NCI-H2196 treated with DMSO at 0.1 percent for 48 hours (cell line): Measurements from ENCODE around the gene GLB1L3.

Experiments used
- DNase-seq: peaks from one replicate; lab custom pipeline; 2025; ENCODE audit not compliant: unreplicated experiment; lab: John Stamatoyannopoulos, UW

GLB1L3 gene

DNA sequence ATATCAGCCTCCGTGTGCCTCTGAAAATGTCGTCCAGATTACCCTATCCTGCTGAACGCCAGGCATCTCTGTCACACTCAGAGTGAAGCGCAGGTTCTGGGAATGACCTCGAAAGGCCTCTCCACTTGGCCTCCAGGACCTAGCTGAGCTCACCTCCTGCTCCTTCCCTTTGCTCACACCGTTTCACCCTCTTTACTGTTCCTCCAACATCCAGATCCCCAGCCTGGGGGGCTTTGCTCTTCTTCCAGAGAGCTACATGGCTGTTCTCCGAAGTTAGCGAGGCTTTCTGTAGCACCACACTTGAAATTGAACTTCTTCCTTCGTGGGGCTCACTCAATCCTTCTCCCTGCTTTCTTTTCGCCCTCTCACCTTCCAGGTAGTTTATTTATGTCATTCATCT lies 83.5 kb downstream of the GLB1L3 start:
- DNase-seq = no peak

DNA sequence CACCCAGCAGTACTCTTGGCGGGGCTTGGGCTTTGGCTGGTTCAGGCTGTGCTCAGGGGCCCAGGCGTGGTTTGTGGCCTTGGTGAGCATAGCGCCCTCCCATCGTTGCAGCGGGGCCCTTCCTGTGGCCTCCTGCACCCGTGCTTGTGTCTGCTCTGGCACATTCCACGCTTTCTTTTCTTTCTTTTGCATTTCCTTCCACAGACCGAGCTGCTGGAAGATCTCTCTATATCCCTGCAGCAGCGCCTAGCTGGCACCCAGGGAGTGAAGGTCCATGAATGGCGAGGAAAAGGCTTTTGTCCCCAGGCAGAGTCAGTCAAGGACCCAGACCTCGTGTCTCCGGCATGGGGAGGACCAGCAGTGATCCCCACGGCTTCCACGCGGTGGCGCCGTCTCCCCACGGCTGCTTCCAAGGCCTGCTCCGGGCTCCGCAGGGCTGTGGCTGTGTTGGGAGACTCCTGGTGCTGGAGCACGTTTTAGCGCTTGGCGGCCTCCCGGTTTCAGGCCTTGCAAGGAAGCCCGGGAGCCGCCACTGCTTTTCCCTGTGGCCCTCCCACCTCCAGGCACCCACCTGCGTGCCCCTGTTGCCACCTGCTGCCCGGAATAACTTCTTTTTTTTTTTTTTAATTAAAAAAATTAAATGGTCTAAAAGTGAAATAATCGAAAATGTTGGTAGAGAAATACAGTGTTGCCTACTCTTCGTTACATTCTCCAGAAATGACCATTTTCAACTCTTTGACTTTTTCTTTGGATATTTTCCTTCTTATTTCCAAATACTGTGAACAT lies 84.1 kb downstream of the GLB1L3 start:
- DNase-seq = no peak

DNA sequence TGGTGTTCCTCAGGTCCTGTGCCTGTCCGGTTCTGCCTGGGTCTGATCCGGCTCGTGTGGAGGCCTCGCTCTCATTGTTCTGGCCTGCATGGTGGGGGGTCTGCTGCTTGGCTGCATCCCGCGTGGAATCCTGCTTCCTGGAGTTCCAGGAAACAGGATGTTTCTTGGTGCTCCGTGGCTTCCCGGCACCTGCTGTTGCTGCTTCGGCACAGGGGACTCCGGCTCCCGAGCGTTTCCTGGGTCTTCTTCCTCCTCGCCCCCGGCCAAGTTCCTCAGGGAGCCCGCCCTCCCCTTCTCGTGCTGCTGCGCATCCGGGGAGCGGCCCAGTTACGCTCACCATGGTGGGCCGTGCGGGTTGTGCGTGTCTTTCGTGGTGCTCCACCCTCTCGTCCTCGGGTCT lies 85.5 kb downstream of the GLB1L3 start:
- no peak for DNase-seq

DNA sequence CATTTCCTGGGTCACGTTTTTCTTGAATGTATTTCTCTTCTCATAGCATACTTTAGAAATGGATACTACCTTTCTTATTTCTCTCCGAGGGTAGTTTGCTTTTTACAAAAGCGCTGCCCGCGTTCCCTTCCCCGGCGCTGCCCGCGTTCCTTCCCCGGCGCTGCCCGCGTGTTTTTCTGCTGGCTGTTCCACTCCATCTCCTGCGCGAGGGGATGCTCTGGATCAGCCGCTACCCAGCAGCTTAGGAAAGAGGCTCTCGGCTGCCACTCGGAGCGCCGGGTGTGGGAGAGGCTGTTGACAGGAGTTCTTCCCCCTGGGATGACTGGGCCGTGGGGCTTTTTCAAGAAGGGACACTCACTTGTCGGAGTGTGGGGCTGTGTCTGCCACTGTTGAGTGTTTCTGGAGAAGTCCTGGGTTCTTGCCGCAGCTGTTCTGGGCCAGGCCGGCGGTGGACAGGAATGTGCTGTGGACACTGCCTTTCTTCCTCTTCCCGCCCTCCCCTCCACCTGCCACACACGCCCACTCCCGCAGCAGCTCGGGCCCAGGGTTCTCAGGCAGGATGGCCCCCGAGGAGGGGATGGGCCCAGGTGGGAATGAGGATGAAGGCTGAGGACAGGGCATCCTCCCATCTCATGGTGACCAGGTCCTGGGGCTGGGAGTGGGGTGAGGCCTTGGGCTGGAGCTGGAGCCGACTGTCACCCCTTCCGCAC lies 86.2 kb downstream of the GLB1L3 start:
- no peak for DNase-seq

DNA sequence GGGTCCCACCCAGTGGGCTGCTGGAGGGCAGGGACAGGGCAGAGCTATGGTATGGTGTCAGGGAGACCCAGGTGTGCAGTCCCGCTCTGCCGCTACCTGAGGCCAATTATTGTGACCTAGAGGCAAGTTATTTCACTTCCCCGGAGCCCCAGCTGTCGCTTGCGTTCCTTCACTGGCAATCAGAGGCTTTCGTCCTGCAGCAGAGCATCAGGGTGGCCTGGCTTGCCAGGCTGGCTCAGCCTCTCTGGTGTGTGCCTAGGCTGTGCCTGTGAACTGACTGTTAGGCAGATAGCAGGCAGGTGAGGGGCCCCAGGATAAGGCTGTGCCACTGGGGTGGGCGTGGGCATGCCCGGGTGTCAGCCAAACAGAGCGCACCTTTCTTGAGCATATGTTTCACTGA lies 87.0 kb downstream of the GLB1L3 start:
- DNase-seq = no peak

DNA sequence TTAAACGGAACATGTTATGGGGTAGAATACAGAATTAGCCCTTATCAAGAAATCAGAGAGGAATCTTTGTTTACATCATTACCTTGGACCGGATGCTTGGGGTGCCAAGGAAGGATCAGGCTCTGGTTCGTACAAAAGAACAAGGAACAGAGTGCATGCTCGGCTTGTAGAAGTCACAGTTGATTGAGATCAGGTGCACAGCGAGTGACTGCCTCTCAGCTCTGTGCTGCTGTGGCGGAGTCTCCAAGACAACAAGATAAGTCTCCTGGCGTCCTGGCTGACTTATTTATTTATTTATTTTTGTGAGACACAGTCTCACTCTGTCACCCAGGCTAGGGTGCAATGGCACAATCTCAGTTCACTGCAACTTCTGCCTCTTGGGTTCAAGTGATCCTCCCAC lies 87.4 kb downstream of the GLB1L3 start:
- no peak for DNase-seq

DNA sequence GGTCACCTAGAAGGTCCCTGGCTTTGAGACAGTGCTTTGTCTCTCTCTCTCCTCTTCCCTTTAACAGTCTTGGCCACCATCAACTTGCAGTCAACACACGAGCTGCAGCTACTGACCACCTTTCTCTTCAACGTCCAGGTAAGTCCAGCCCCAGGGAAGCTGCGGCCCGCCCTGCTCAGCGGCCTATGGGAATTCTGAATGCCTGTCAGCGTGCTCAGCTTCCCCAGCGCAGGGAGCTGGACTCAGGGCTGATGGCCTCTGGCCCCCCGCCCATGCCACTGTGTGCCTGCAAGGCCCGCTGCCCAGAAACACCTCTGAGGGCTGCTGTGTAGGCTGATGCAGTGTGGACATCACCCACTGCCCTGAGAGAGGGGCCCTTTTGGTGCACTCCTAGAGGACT lies 88.1 kb downstream of the GLB1L3 start:
- DNase-seq = no peak

DNA sequence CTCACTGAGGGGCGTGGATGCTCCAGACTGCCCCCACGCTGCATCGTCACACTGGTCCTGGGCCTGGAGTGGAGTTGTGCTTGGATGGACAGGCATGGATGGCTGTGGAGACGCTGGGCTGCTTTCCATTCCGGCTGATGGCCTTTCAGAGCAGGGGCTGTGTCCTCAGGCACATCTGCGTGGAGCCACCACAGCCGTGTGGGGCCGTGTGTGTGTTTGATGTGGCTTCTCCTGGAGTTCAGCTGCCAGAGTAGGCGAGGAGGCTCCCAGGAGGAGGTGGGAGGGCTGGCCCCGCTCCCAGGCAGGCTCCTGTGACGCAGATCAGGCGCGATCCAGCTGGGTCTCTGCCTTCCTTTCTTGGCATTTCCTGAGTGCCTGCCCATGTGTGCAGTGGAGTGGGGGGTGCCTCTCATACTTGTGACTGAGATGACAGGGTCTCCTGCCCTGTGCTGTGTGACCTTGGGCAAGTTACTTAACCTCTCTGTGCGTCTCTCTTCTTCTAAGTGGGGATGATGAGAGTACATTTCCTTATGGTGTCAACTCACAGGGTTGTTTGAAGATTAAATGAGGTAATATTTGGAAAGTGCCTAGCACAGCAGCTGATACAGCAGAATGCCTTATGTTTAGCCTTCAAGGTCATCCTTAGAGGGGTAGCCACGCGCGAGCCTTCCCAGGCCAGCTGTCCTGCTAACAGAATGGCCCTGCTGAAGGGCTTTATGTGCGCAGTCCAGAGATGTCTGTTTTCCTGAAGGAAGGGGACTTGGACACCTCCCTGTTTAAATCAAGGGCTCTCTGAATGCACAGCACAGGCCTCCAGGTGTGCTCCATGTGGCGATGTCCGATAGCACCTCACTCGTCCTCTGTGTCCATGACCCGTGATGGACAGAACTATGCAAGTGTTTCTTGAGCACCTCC lies 89.1 kb downstream of the GLB1L3 start:
- no peak for DNase-seq

DNA sequence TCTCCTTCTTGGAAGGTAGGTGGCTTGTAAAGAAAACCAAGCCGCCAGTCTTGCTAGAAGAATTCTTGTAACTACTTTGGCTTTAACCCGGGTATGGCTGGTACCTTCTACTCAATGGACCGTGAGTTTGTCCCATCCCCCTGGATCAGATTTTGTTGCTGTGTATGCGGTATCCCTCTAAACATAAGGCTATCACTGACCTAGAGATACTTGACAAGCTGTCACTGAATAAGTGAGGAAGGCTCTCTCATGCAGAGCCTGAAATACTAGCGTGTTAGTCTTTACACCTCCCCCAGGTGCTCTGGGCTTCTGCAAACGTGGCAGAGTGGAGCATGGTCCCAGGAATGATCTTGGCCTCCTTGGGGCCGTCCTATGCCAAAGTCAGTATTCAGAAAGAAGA lies 90.1 kb downstream of the GLB1L3 start:
- DNase-seq = no peak

DNA sequence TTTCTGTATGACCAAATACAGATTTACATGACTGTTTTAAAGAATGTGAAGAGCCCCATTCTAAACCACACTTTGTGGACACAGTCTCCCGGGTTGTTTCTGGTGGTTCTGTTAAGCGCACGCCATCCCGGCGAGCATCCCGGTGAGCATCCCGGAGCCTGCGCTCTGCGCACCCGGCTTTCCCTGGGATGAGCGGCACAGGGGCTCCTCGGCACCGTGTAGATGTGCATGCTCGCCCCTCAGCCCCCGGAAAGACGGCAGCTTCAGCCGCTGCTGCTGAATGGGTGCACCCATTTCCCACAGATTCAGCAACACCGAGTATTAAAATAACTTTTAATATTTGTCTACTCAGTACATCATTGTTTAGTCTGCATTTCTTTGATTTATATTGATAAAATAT lies 91.6 kb downstream of the GLB1L3 start:
- no peak for DNase-seq
